GM23338 (cell line): ENCODE results near the gene DHRSX. TPM values are rescaled to one million over a fixed set of nuclear protein-coding genes. Genes with fewer than 3 reads are reported as not detected.

ENCODE experiments used
- ATAC-seq: fragments of 200-7000 bp; cut with Tn5 transposase; 3 replicates; pipeline ENCODE4 v1.9.1; 2020
- DNase-seq: peaks from one replicate; pipeline ENCODE4 v3.0.0-alpha.2; 2015; ENCODE audit warnings: low spot score
- H2AFZ ChIP-seq: fragments of 200-600 bp; sonication (generic); 2 replicates; pipeline ENCODE4 v1.8.0; 2016; ENCODE audit warnings: antibody characterized with exemption, mild to moderate bottlenecking, moderate library complexity
- H3F3A ChIP-seq: fragments of 200-600 bp; sonication (generic); replicated peaks from 2 replicates; pipeline ENCODE4 v1.8.0; 2017; ENCODE audit warnings: antibody characterized with exemption, mixed run types, low read depth
- H3K27ac ChIP-seq: fragments of 200-600 bp; sonication (generic); 2 replicates; pipeline ENCODE4 v1.6.1; 2016; ENCODE audit warnings: low read depth
- H3K27me3 ChIP-seq: fragments of 200-600 bp; sonication (generic); 2 replicates; pipeline ENCODE4 v1.8.0; 2016; ENCODE audit warnings: mild to moderate bottlenecking, mixed run types, moderate library complexity; ENCODE audit not compliant: insufficient read depth
- H3K36me3 ChIP-seq: fragments of 200-600 bp; sonication (generic); 2 replicates; pipeline ENCODE4 v1.8.0; 2016; ENCODE audit warnings: mild to moderate bottlenecking; ENCODE audit not compliant: insufficient read depth
- H3K4me1 ChIP-seq: fragments of 200-600 bp; sonication (generic); 2 replicates; pipeline ENCODE4 v1.8.0; 2016; ENCODE audit warnings: mild to moderate bottlenecking, moderate library complexity; ENCODE audit not compliant: insufficient read depth
- H3K4me2 ChIP-seq: fragments of 200-600 bp; sonication (generic); 2 replicates; pipeline ENCODE4 v1.7.1; 2017; ENCODE audit warnings: mixed run types
- H3K4me3 ChIP-seq: fragments of 200-600 bp; sonication (generic); 2 replicates; pipeline ENCODE4 v1.6.1; 2016; ENCODE audit warnings: mixed run types
- H3K79me2 ChIP-seq: fragments of 200-600 bp; sonication (generic); replicated peaks from 2 replicates; pipeline ENCODE4 v1.8.0; 2017; ENCODE audit warnings: mild to moderate bottlenecking; ENCODE audit not compliant: insufficient read depth
- H3K9me2 ChIP-seq: fragments of 200-600 bp; sonication (generic); 2 replicates; pipeline ENCODE4 v1.8.0; 2017; ENCODE audit not compliant: insufficient read depth
- H4K20me1 ChIP-seq: fragments of 200-600 bp; sonication (generic); replicated peaks from 2 replicates; pipeline ENCODE4 v1.8.0; 2017; ENCODE audit warnings: mild to moderate bottlenecking; ENCODE audit not compliant: insufficient read depth
- H3K27ac Mint-ChIP-seq: 2 replicates; pipeline ENCODE4 v1.8.0; 2020; ENCODE audit warnings: inconsistent platforms, mild to moderate bottlenecking, moderate library complexity, mixed read lengths
- H3K27me3 Mint-ChIP-seq: 3 replicates; pipeline ENCODE4 v1.8.0; 2022; ENCODE audit warnings: low read depth, mild to moderate bottlenecking, moderate library complexity, mixed read lengths, inconsistent platforms; ENCODE audit not compliant: insufficient read depth, poor library complexity
- H3K36me3 Mint-ChIP-seq: 3 replicates; pipeline ENCODE4 v1.8.0; 2021; ENCODE audit warnings: low read depth, mild to moderate bottlenecking, inconsistent platforms, moderate library complexity, mixed read lengths
- H3K4me1 Mint-ChIP-seq: 3 replicates; pipeline ENCODE4 v1.8.0; 2020; ENCODE audit warnings: mild to moderate bottlenecking, inconsistent platforms, mixed read lengths
- H3K4me3 Mint-ChIP-seq: 3 replicates; pipeline ENCODE4 v1.8.0; 2021; ENCODE audit warnings: moderate library complexity, mild to moderate bottlenecking, inconsistent platforms, mixed read lengths
- H3K9me3 Mint-ChIP-seq: 3 replicates; pipeline ENCODE4 v1.8.0; 2020; ENCODE audit warnings: moderate library complexity, mild to moderate bottlenecking, inconsistent platforms, mixed read lengths
- JUNB ChIP-seq: IDR thresholded peaks from one replicate; pipeline ENCODE4 v1.6.1; 2016; ENCODE audit warnings: antibody characterized with exemption; ENCODE audit not compliant: unreplicated experiment
- NANOG ChIP-seq: IDR thresholded peaks from 2 replicates; pipeline ENCODE4 v1.6.1; 2016; ENCODE audit warnings: antibody characterized with exemption, borderline replicate concordance
- POLR2AphosphoS5 ChIP-seq: IDR thresholded peaks from 2 replicates; pipeline ENCODE4 v1.6.1; 2016; ENCODE audit warnings: antibody characterized with exemption, low read depth
- ZNF114 ChIP-seq: fragments of 250-450 bp; sonication (Bioruptor Pico); IDR thresholded peaks from 2 replicates; pipeline ENCODE4 v1.5.0; 2020; ENCODE audit warnings: mild to moderate bottlenecking, moderate library complexity
- ZNF331 ChIP-seq: fragments of 250-450 bp; sonication (Bioruptor Pico); IDR thresholded peaks from 2 replicates; pipeline ENCODE4 v1.5.0; 2020; ENCODE audit warnings: low read depth, mild to moderate bottlenecking, moderate library complexity
- polyA plus RNA-seq: library from polyadenylated mRNA; unstranded; fragments of >200 nt; fragmentation: Nextera tagmentation; extraction: Ambion mirVana; gene quantifications from 2 replicates; pipeline ENCODE4 v1.2.1, GENCODE V29; 2016
- total RNA-seq: library from RNA; depleted of rRNA; stranded (reverse); fragments of >200 nt; shearing (Covaris generic); gene quantifications from 2 replicates; pipeline ENCODE4 v1.2.3, GENCODE V29; 2014
- TF ChIP-seq, protein P1 (sequence below): IDR thresholded peaks from 2 replicates; pipeline ENCODE4 v1.6.1; 2016; ENCODE audit warnings: antibody characterized with exemption
- TF ChIP-seq, protein P2 (sequence below): fragments of 250-450 bp; sonication (Bioruptor Pico); IDR thresholded peaks from 2 replicates; pipeline ENCODE4 v1.5.0; 2020; ENCODE audit warnings: mild to moderate bottlenecking, moderate library complexity
- TF ChIP-seq, protein P3 (sequence below): IDR thresholded peaks from one replicate; pipeline ENCODE4 v1.6.1; 2018; ENCODE audit warnings: antibody characterized with exemption; ENCODE audit not compliant: unreplicated experiment

DHRSX gene
- total and polyA plus RNA-seq, 2 experiments from 2014 or later: 33.9 to 43.0 TPM

DNA sequence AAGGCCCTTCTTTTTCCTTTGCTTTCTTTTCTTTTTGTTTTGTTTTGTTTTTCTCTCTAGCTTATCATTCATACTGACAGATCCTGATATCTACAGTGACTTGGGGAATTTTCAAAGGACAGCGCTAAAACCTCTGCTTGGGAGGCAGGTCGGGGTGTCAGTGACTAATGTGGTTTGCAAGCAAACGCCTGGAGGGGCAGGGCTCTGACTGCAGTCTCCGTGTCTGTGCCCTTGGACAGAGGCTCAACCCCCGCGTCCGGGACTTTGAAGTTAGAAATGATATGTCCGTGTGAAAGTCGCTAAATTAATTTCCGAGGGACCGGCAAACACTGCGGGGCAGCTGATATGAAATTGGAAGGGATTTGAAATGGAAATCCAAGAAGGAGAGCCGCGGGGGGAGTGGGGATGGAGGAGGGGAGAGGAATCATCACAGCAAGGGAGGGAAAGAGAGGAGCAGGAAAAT is 312.4 kb downstream of the DHRSX start (continued):
- TF ChIP-seq ZNF114 (no peak), NANOG (no peak), ZNF331 (no peak)
- TF ChIP-seq, protein P1, sequence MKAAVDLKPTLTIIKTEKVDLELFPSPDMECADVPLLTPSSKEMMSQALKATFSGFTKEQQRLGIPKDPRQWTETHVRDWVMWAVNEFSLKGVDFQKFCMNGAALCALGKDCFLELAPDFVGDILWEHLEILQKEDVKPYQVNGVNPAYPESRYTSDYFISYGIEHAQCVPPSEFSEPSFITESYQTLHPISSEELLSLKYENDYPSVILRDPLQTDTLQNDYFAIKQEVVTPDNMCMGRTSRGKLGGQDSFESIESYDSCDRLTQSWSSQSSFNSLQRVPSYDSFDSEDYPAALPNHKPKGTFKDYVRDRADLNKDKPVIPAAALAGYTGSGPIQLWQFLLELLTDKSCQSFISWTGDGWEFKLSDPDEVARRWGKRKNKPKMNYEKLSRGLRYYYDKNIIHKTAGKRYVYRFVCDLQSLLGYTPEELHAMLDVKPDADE: no peak

DNA sequence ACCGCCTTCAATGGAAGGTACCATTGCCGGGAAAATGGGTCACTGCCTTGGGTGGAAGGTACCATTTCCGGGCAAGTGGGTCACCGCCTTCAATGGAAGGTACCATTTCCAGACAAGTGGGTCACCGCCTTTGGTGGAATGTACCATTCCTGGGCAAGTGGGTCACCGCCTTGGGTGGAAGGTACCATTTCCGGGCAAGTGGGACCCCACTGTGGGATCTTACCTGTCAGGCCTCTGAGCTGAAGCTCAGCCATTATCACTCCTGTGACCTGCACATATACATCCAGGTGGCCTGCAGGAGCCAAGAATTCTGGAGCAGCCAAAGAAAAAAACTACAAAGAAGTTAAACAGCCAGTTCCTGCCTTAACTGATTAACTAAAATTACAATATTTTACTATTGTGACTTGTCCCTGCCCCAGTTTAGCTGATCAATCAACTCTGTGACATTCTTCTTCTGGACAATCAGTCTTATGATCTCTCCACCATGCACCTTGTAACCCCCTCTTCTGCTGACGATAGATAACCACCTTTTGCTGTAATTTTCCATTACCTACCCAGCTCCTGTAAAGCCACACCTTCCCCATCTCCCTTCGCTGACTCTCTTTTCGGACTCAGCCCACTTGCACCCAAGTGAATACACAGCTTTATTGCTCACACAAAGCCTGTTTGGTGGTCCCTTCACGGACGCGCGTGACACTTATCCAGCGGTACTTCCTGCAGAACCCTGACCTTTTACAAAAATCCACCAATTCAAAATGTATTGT is 313.2 kb downstream of the DHRSX start:
- Histone ChIP-seq H2AFZ (peak overlapping the region; percentile 76; the same call in 1 of the 2 replicates), H3F3A (no peaks in the 10 kb centered on the region; the same call in 1 of the 2 replicates), H3K27ac (0 out of 2 replicates have a peak overlapping the region, but pooled peaks have one; percentile 53), H3K79me2 (no peaks in the 10 kb centered on the region), H3K4me3 (no peak overlapping the region), H3K27me3 (no peaks in the 10 kb centered on the region), H3K9me2 (no peaks in the 10 kb centered on the region), H3K36me3 (no peaks in the 10 kb centered on the region), H3K4me2 (no peak overlapping the region), H3K4me1 (peaks cover 16% of the 10 kb centered on the region), H4K20me1 (no peaks in the 10 kb centered on the region)
- Mint-ChIP-seq H3K27ac (0 out of 2 replicates have a peak overlapping the region, but pooled peaks have one; percentile 68), H3K4me1 (peaks cover 18% of the 10 kb centered on the region), H3K4me3 (no peak overlapping the region), H3K27me3 (peaks cover 14% of the 10 kb centered on the region), H3K36me3 (peaks cover 26% of the 10 kb centered on the region), H3K9me3 (peaks cover 22% of the 10 kb centered on the region)
- no peak for ATAC-seq
- DNase-seq: no peak
- TF ChIP-seq ZNF331 (no peak), JUNB (no peak), POLR2AphosphoS5 (no peak), NANOG (no peak)
- TF ChIP-seq, protein P2, sequence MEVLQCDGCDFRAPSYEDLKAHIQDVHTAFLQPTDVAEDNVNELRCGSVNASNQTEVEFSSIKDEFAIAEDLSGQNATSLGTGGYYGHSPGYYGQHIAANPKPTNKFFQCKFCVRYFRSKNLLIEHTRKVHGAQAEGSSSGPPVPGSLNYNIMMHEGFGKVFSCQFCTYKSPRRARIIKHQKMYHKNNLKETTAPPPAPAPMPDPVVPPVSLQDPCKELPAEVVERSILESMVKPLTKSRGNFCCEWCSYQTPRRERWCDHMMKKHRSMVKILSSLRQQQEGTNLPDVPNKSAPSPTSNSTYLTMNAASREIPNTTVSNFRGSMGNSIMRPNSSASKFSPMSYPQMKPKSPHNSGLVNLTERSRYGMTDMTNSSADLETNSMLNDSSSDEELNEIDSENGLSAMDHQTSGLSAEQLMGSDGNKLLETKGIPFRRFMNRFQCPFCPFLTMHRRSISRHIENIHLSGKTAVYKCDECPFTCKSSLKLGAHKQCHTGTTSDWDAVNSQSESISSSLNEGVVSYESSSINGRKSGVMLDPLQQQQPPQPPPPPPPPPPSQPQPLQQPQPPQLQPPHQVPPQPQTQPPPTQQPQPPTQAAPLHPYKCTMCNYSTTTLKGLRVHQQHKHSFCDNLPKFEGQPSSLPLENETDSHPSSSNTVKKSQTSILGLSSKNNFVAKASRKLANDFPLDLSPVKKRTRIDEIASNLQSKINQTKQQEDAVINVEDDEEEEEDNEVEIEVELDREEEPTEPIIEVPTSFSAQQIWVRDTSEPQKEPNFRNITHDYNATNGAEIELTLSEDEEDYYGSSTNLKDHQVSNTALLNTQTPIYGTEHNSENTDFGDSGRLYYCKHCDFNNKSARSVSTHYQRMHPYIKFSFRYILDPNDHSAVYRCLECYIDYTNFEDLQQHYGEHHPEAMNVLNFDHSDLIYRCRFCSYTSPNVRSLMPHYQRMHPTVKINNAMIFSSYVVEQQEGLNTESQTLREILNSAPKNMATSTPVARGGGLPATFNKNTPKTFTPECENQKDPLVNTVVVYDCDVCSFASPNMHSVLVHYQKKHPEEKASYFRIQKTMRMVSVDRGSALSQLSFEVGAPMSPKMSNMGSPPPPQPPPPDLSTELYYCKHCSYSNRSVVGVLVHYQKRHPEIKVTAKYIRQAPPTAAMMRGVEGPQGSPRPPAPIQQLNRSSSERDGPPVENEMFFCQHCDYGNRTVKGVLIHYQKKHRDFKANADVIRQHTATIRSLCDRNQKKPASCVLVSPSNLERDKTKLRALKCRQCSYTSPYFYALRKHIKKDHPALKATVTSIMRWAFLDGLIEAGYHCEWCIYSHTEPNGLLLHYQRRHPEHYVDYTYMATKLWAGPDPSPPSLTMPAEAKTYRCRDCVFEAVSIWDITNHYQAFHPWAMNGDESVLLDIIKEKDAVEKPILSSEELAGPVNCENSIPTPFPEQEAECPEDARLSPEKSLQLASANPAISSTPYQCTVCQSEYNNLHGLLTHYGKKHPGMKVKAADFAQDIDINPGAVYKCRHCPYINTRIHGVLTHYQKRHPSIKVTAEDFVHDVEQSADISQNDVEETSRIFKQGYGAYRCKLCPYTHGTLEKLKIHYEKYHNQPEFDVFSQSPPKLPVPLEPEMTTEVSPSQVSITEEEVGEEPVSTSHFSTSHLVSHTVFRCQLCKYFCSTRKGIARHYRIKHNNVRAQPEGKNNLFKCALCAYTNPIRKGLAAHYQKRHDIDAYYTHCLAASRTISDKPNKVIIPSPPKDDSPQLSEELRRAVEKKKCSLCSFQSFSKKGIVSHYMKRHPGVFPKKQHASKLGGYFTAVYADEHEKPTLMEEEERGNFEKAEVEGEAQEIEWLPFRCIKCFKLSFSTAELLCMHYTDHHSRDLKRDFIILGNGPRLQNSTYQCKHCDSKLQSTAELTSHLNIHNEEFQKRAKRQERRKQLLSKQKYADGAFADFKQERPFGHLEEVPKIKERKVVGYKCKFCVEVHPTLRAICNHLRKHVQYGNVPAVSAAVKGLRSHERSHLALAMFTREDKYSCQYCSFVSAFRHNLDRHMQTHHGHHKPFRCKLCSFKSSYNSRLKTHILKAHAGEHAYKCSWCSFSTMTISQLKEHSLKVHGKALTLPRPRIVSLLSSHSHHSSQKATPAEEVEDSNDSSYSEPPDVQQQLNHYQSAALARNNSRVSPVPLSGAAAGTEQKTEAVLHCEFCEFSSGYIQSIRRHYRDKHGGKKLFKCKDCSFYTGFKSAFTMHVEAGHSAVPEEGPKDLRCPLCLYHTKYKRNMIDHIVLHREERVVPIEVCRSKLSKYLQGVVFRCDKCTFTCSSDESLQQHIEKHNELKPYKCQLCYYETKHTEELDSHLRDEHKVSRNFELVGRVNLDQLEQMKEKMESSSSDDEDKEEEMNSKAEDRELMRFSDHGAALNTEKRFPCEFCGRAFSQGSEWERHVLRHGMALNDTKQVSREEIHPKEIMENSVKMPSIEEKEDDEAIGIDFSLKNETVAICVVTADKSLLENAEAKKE (CRISPR knock-in tag): no peak
- TF ChIP-seq, protein P3, sequence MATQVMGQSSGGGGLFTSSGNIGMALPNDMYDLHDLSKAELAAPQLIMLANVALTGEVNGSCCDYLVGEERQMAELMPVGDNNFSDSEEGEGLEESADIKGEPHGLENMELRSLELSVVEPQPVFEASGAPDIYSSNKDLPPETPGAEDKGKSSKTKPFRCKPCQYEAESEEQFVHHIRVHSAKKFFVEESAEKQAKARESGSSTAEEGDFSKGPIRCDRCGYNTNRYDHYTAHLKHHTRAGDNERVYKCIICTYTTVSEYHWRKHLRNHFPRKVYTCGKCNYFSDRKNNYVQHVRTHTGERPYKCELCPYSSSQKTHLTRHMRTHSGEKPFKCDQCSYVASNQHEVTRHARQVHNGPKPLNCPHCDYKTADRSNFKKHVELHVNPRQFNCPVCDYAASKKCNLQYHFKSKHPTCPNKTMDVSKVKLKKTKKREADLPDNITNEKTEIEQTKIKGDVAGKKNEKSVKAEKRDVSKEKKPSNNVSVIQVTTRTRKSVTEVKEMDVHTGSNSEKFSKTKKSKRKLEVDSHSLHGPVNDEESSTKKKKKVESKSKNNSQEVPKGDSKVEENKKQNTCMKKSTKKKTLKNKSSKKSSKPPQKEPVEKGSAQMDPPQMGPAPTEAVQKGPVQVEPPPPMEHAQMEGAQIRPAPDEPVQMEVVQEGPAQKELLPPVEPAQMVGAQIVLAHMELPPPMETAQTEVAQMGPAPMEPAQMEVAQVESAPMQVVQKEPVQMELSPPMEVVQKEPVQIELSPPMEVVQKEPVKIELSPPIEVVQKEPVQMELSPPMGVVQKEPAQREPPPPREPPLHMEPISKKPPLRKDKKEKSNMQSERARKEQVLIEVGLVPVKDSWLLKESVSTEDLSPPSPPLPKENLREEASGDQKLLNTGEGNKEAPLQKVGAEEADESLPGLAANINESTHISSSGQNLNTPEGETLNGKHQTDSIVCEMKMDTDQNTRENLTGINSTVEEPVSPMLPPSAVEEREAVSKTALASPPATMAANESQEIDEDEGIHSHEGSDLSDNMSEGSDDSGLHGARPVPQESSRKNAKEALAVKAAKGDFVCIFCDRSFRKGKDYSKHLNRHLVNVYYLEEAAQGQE: no peak
- TF ChIP-seq, protein P1: no peak
